Esophagus muscularis mucosa (tissue), 4 donors: ENCODE results near the gene RGS12. TPM values are rescaled to one million over a fixed set of nuclear protein-coding genes. Genes with fewer than 3 reads are reported as not detected.
A peak's percentile ranks its signal among the peaks of the same experiment; 100 is the strongest.

Source experiments
- DNase-seq: peaks from one replicate; pipeline ENCODE4 v3.0.0-alpha.2; 2017; ENCODE audit errors: extremely low spot score
- H3K27ac ChIP-seq, 4 donors: fragments of 200-600 bp; sonication (generic); replicated peaks in 1 of 4; 1 replicate in 3 of 4; 2 replicates in 1 of 4; pipeline ENCODE4 v1.5.1; 2016 to 2019; ENCODE audit warnings: mild to moderate bottlenecking in 1 of 4
- H3K27me3 ChIP-seq, 4 donors: fragments of 200-600 bp; sonication (generic); one replicate each; pipeline versions ENCODE4 v1.5.1 to v1.6.0; 2016 to 2019
- H3K36me3 ChIP-seq, 4 donors: fragments of 200-600 bp; sonication (generic); one replicate each; pipeline ENCODE4 v1.5.1; 2016 to 2019
- H3K4me1 ChIP-seq, 4 donors: fragments of 200-600 bp; sonication (generic); one replicate each; pipeline ENCODE4 v1.5.1; 2016 to 2019
- H3K4me3 ChIP-seq, 4 donors: fragments of 200-600 bp; sonication (generic); 1 replicate in 2 of 4; 2 replicates in 2 of 4; pipeline ENCODE4 v1.5.1; 2016 to 2019; ENCODE audit warnings: mild to moderate bottlenecking in 4 of 4, moderate library complexity in 1 of 4
- H3K9me3 ChIP-seq, 4 donors: fragments of 200-600 bp; sonication (generic); 1 replicate in 3 of 4; 2 replicates in 1 of 4; pipeline ENCODE4 v1.5.1; 2016 to 2019
- EP300 ChIP-seq: sonication (generic); formaldehyde crosslinking; IDR thresholded peaks from one replicate; pipeline ENCODE4 v1.6.1; 2017; ENCODE audit warnings: antibody characterized with exemption
- POLR2A ChIP-seq: fragments of 450-650 bp; IDR thresholded peaks from one replicate; pipeline ENCODE4 v1.6.1; 2017; ENCODE audit warnings: antibody characterized with exemption, moderate library complexity, mild to moderate bottlenecking, low read depth
- POLR2AphosphoS5 ChIP-seq, 2 donors: sonication (generic); formaldehyde crosslinking; IDR thresholded peaks; one replicate each; pipeline ENCODE4 v1.6.1; 2017; ENCODE audit warnings: antibody characterized with exemption in 2 of 2
- WGBS: methylation state at CpG from one replicate; pipeline ENCODE4 v1.1.5; 2018; 5-methylcytosine and 5-hydroxymethylcytosine counted together
- intact Hi-C: fragments of 100-400 bp; cut with DNase I; formaldehyde crosslinking; loops from one replicate; pipeline ENCODE4 v1.15.1; 2023
- total RNA-seq, 4 donors: library from RNA; depleted of rRNA; stranded (reverse); fragments of >200 nt; gene quantifications; one replicate each; pipeline versions ENCODE4 v1.1.0 to v1.2.1, GENCODE V29; 2016
- TF ChIP-seq, protein P1 (sequence below), 3 experiments: fragments of 200-600 bp in 2 of 3; fragments of 450-650 bp in 1 of 3; sonication (generic) in 2 of 3; IDR thresholded peaks; one replicate each; pipeline ENCODE4 v1.5.1; 2017 to 2019; ENCODE audit warnings: antibody characterized with exemption in 3 of 3, mild to moderate bottlenecking in 2 of 3, moderate library complexity in 1 of 3

The RGS12 gene
- total RNA-seq, 4 donors from 2014 or later = 16.2 to 23.0 (median 19.2) TPM

DNA sequence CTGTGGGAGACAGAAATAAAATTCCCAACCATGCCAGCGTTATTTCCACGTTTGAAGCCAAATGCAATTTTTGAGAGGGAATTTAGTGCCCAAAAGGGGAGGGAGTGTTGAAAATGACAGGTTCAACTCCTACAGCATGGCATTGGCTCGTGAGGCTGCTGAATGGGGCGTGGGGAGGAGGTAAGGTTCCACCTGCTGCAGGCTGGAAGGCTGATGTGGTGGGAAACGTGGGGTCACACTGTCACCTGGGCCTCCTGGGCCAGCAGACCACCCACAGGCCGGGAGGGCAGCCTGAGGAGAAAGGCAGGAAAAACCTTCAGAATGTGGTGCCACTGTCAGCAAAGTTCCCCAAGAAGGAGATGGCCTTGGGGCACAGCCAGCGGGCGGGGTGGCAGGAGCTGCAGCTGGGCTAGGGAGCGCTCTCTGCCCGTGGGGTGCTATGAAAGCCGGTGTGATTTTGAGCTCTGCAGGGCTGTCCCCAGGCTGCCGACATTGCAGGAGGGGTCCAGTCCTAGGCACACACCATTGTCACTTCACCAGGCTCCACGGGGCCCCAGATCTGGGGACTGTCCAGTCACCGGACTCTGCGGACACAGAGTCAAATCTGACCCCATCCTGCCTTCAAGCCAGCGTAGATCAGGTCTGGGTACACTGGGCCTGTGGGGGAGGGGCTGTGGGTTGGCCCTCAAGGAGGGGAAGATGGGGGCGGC lies 24.3 kb upstream of the RGS12 start:
- H3K27me3 ChIP-seq = no peaks in the 10 kb centered on the region
- H3K4me3 ChIP-seq = no peak overlapping the region
- H3K36me3 ChIP-seq = no peaks in the 10 kb centered on the region
- WGBS = 89% methylated on average over 11 of the region's 17 CpGs
- TF ChIP-seq EP300 = no peak
- TF ChIP-seq POLR2A = no peak
- TF ChIP-seq, protein P1, sequence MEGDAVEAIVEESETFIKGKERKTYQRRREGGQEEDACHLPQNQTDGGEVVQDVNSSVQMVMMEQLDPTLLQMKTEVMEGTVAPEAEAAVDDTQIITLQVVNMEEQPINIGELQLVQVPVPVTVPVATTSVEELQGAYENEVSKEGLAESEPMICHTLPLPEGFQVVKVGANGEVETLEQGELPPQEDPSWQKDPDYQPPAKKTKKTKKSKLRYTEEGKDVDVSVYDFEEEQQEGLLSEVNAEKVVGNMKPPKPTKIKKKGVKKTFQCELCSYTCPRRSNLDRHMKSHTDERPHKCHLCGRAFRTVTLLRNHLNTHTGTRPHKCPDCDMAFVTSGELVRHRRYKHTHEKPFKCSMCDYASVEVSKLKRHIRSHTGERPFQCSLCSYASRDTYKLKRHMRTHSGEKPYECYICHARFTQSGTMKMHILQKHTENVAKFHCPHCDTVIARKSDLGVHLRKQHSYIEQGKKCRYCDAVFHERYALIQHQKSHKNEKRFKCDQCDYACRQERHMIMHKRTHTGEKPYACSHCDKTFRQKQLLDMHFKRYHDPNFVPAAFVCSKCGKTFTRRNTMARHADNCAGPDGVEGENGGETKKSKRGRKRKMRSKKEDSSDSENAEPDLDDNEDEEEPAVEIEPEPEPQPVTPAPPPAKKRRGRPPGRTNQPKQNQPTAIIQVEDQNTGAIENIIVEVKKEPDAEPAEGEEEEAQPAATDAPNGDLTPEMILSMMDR (IDR thresholded peaks at IDR 0.05) = no peak
- no peak for TF ChIP-seq POLR2AphosphoS5 (IDR thresholded peaks at IDR 0.05)
- H3K9me3 ChIP-seq = peaks cover 0 to 4% (median 0%) of the 10 kb centered on the region in 4 donors
- intact Hi-C loops = no loop called here
- peaks cover 8 to 22% (median 18%) of the 10 kb centered on the region in 4 donors for H3K4me1 ChIP-seq
- no peak for DNase-seq
- H3K27ac ChIP-seq = no peak overlapping the region

DNA sequence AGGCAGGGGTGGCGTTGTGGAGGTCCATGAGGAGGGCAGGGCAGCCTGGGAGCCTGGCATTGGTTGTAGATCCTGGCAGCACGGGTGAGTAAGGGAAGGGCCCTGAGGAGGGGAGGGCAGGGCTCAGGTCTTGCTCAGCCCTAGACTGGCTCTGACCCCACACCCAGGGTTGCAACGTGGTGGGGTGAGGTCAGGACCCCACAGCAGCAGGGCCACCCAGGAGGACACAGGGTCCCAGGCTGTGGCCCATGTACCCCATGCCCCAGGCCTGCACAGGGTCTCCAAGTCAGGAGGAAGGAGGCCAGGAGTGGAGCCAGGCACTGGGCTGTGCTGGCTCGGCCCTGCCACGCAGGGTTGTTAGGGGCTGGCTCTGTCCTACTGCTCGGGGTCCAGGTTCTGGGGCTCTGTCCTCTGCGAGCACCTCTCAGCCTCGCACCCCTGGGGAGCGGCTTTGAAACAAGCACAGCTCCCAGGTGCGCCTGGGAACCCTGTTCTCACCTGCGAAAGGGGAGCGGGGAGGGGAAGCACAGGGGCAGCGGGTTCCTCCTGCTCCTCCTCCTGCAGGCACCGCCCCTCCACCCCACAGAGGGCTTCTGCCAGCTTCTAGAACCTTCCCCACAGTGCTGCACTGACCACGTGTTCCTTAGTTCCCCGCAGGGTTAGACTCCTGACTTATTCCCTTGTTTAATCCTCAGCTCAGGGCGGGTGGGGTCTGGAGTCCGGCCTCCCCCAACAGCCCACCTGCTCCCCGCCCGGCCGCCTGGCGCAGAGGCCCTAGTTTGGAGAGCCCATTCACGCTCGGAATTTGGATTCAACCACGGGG lies 23.5 kb upstream of the RGS12 start:
- DNase-seq = no peak
- no peaks in the 10 kb centered on the region for H3K36me3 ChIP-seq
- 63% methylated on average over 19 of the region's 25 CpGs for WGBS
- H3K27ac ChIP-seq = peak overlapping the region; percentile 23 to 66 (median 54)
- H3K27me3 ChIP-seq = no peaks in the 10 kb centered on the region
- TF ChIP-seq POLR2AphosphoS5 (IDR thresholded peaks at IDR 0.05) (peak in 1 of 2 donors; percentile 6), EP300 (no peak), POLR2A (no peak)
- TF ChIP-seq, protein P1 (IDR thresholded peaks at IDR 0.05) = no peak
- peaks cover 0 to 4% (median 0%) of the 10 kb centered on the region in 4 donors for H3K9me3 ChIP-seq
- H3K4me3 ChIP-seq = no peak overlapping the region
- H3K4me1 ChIP-seq = peaks cover 8 to 22% (median 18%) of the 10 kb centered on the region in 4 donors
- intact Hi-C loops = no loop called here

DNA sequence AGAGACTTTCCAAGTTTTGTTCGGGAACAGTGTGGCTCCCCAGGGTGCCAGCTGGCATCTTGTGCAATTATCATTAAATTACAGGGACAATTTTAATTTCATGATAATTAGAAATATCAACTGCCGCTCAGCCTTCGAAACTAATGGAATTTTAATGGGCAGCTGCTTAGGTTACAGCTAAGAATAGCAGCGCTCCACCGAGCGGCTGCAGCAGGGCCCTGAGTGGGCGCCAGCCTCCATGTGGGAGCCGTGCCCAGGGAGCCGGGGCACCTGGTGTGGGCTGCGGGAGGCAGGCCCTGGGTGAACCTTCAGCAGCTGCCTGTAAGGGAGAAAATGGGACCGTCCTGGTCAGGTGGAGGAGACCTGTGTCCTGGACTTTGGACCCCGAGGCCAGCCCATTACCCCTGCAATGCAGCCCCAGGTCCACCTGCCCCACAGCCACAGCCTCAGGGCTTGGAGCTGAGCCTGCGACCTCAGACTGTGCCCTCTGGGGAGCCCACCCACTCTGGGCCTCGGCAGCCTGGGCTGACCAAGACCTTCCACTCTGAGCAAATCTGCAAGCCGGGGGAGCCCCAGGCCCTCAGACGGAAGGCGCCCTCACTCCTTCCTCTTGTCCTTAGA lies 22.7 kb upstream of the RGS12 start:
- H3K27me3 ChIP-seq = no peaks in the 10 kb centered on the region
- 56% methylated on average over 17 of the region's 17 CpGs for WGBS
- no peak for DNase-seq
- H3K36me3 ChIP-seq = no peaks in the 10 kb centered on the region
- peaks cover 8 to 22% (median 18%) of the 10 kb centered on the region in 4 donors for H3K4me1 ChIP-seq
- H3K9me3 ChIP-seq = peaks cover 0 to 4% (median 0%) of the 10 kb centered on the region in 4 donors
- intact Hi-C loops = no loop called here
- TF ChIP-seq, protein P1 (IDR thresholded peaks at IDR 0.05) = no peak
- TF ChIP-seq EP300 (no peak), POLR2A (no peak), POLR2AphosphoS5 (IDR thresholded peaks at IDR 0.05) (no peak)
- H3K4me3 ChIP-seq = no peak overlapping the region
- peak overlapping the region; percentile 23 to 66 (median 54) for H3K27ac ChIP-seq

DNA sequence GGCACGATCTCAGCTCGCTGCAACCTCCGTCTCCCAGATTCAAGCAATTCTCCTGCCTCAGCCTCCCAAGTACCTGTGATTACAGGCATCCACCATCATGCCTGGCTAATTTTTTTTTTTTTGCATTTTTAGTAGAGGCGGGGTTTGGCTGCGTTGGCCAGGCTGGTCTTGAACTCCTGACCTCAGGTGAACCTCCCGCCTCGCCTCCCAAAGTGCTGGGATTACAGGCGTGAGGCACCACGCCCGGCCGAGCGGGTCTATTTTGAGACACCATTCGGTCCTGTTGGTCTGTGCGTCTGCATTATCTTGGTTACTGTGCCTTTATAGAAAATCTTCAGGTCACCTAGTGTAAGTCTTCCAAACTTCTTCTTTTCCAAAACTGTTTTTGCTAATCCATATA lies 21.7 kb upstream of the RGS12 start:
- no peaks in the 10 kb centered on the region for H3K27me3 ChIP-seq
- no peak for DNase-seq
- peaks cover 0 to 4% (median 0%) of the 10 kb centered on the region in 4 donors for H3K9me3 ChIP-seq
- no peak overlapping the region for H3K27ac ChIP-seq
- H3K4me1 ChIP-seq = peaks cover 8 to 22% (median 18%) of the 10 kb centered on the region in 4 donors
- no peak overlapping the region for H3K4me3 ChIP-seq
- intact Hi-C loops = no loop called here
- 90% methylated on average over 13 of the region's 14 CpGs for WGBS
- TF ChIP-seq POLR2AphosphoS5 (IDR thresholded peaks at IDR 0.05) (no peak), EP300 (no peak), POLR2A (no peak)
- TF ChIP-seq, protein P1 (IDR thresholded peaks at IDR 0.05) = no peak
- H3K36me3 ChIP-seq = no peaks in the 10 kb centered on the region
